ENCODE data around the gene DAP. TPM values are rescaled to one million over a fixed set of nuclear protein-coding genes. Genes with fewer than 3 reads are reported as not detected.

The DAP gene
- total RNA-seq, 1 experiment from 2014 or later: 108 TPM

- POLR2A ChIA-PET: no interaction called here
- no peak overlapping the region for H3K27ac ChIP-seq (ENCODE audit: low read length)
- in situ Hi-C loops (cut with HindIII; ENCODE audit: low pct_unique_long_range_greater_than_20kb, low sequenced_read_pairs) (no loop called here), intact Hi-C loops (cut with micrococcal nuclease; ENCODE audit: unreplicated experiment) (no loop called here)
- TF ChIP-seq CTCF (IDR thresholded peaks at IDR 0.05): no peak
- no peak for TF ChIP-seq REST (IDR thresholded peaks at IDR 0.05; ENCODE audit: insufficient read depth in 1 of 2, low read depth in 2 of 2, low read length in 1 of 2)
- no peak for TF ChIP-seq POLR2AphosphoS5 (IDR thresholded peaks at IDR 0.05; ENCODE audit: low read depth, low read length)
- no peak for TF ChIP-seq TCF7L2 (IDR thresholded peaks at IDR 0.05; ENCODE audit: low read depth, low read length)
- no peak for TF ChIP-seq SIN3A (IDR thresholded peaks at IDR 0.05; ENCODE audit: borderline replicate concordance, insufficient read depth, low read depth, low read length)
- no TSS peak for BruUV-seq (replicated peaks)
- H3K4me1 ChIP-seq (ENCODE audit: control insufficient read depth, insufficient read depth, low read length): no peaks in the 10 kb centered on the region
- DNase-seq (ENCODE audit: low read depth, low spot score) (no peak), ATAC-seq (no peak)
- H3K9me3 ChIP-seq (ENCODE audit: control insufficient read depth, insufficient read depth, low read depth, low read length): no peaks in the 10 kb centered on the region
- H3K36me3 ChIP-seq (ENCODE audit: control insufficient read depth, insufficient read depth, low read length): no peaks in the 10 kb centered on the region
- no peak overlapping the region for H3K4me3 ChIP-seq (ENCODE audit: low read depth in 2 of 2, low read length in 2 of 2)
- H3K27me3 ChIP-seq (ENCODE audit: control insufficient read depth, insufficient read depth, low read length): no peaks in the 10 kb centered on the region
- CTCF ChIA-PET: no interaction called here
Measured at GRCh38 chr5:10637944-10638343, 123.1 kb downstream of the DAP start.

- in situ Hi-C loops (cut with HindIII; ENCODE audit: low pct_unique_long_range_greater_than_20kb, low sequenced_read_pairs): no loop called here
- POLR2A ChIA-PET: no interaction called here
- CTCF ChIA-PET: interaction anchor here (1.1 kb wide), 1 partner anchor 9 kb away, joined by 5 read pairs; no protein-coding TSS in a partner anchor
Measured at GRCh38 chr5:10636363-10637142, 124.5 kb downstream of the DAP start.

More at GRCh38 chr5:10636363-10637142, 124.5 kb downstream of the DAP start:
- H3K4me1 ChIP-seq (ENCODE audit: control insufficient read depth, insufficient read depth, low read length): 0 out of 2 replicates have a peak, but pooled peaks cover 5% of the 10 kb centered on the region
- H3K27ac ChIP-seq (ENCODE audit: low read length): no peak overlapping the region
- H3K27me3 ChIP-seq (ENCODE audit: control insufficient read depth, insufficient read depth, low read length): no peaks in the 10 kb centered on the region
- no peak for ATAC-seq
- H3K36me3 ChIP-seq (ENCODE audit: control insufficient read depth, insufficient read depth, low read length): no peaks in the 10 kb centered on the region
- intact Hi-C loops (cut with micrococcal nuclease; ENCODE audit: unreplicated experiment): no loop called here
- BruUV-seq (replicated peaks): no TSS peak
- H3K9me3 ChIP-seq (ENCODE audit: control insufficient read depth, insufficient read depth, low read depth, low read length): no peaks in the 10 kb centered on the region
- H3K4me3 ChIP-seq (ENCODE audit: low read depth in 2 of 2, low read length in 2 of 2): no peak overlapping the region
- no peak for DNase-seq (ENCODE audit: low read depth, low spot score)
- TF ChIP-seq CTCF (IDR thresholded peaks at IDR 0.05): no peak
- no peak for TF ChIP-seq REST (IDR thresholded peaks at IDR 0.05; ENCODE audit: insufficient read depth in 1 of 2, low read depth in 2 of 2, low read length in 1 of 2)
- no peak for TF ChIP-seq TCF7L2 (IDR thresholded peaks at IDR 0.05; ENCODE audit: low read depth, low read length)
- TF ChIP-seq SIN3A (IDR thresholded peaks at IDR 0.05; ENCODE audit: borderline replicate concordance, insufficient read depth, low read depth, low read length): no peak
- TF ChIP-seq POLR2AphosphoS5 (IDR thresholded peaks at IDR 0.05; ENCODE audit: low read depth, low read length): no peak
